GM23248 (cell line): ENCODE measurements around the gene HCST.

ENCODE experiments used
- EZH2 ChIP-seq: fragments of 200-600 bp; sonication (generic); IDR thresholded peaks from 2 replicates; pipeline ENCODE4 v1.6.1; 2018; ENCODE audit warnings: antibody characterized with exemption, mild to moderate bottlenecking; ENCODE audit not compliant: insufficient read depth, poor library complexity, severe bottlenecking
- EZH2phosphoT487 ChIP-seq: fragments of 200-600 bp; sonication (generic); IDR thresholded peaks from 2 replicates; pipeline ENCODE4 v1.6.1; 2018; ENCODE audit warnings: antibody characterized with exemption, moderate library complexity, mild to moderate bottlenecking, low read depth; ENCODE audit not compliant: insufficient read depth

DNA sequence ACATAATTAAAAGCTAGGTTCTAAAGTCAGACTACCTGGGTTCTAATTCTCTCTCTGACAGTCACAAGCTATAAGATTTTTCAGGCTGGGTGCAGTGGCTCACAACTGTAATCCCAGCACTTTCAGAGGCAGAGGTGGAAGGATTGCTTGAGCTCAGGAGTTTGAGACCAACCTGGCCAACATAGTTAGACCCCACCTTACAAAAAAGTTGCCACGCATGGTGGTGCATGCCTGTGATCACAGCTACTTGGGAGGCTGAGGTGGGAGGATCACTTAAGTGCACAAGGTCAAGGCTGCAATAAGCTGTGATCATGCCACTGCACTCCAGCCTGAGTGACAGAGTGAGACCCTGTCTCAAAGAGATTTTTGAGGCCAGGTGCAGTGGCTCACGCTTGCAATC, 8.0 kb upstream of the HCST start:
- TF ChIP-seq EZH2 = no peak
- no peak for TF ChIP-seq EZH2phosphoT487
